ENCODE results near the gene PRKAA2.

- no peak for TF ChIP-seq KDM1A (IDR thresholded peaks at IDR 0.05; ENCODE audit: borderline replicate concordance)
- TF ChIP-seq MYC (IDR thresholded peaks at IDR 0.05; ENCODE audit: insufficient read depth, insufficient read length, insufficient replicate concordance, low read length, severe bottlenecking): no peak
- no peak for TF ChIP-seq CTCF (IDR thresholded peaks at IDR 0.05 in 2 of 3, conservative IDR thresholded peaks at IDR 0.05 in 1 of 3; ENCODE audit: control insufficient read depth in 2 of 3, extremely low read depth in 1 of 3, insufficient read depth in 1 of 3, low read depth in 3 of 3, low read length in 3 of 3)
- no peak for TF ChIP-seq BHLHE40 (IDR thresholded peaks at IDR 0.05; ENCODE audit: borderline replicate concordance in 1 of 2, low read depth in 2 of 2, low read length in 1 of 2)
- TF ChIP-seq POLR2AphosphoS5 (IDR thresholded peaks at IDR 0.05; ENCODE audit: low read length): no peak
- no peak for TF ChIP-seq FOXK2 (IDR thresholded peaks at IDR 0.05)
- TF ChIP-seq ATF3 (IDR thresholded peaks at IDR 0.05; ENCODE audit: borderline replicate concordance, extremely low read depth, low read depth, low read length): no peak
- no peak for TF ChIP-seq SP1 (IDR thresholded peaks at IDR 0.05; ENCODE audit: low read depth, low read length)
- TF ChIP-seq CREB1 (IDR thresholded peaks at IDR 0.05; ENCODE audit: low read depth): no peak
- no peak for TF ChIP-seq CHD1 (IDR thresholded peaks at IDR 0.05; ENCODE audit: low read depth, low read length)
- no peak for TF ChIP-seq RBBP5 (conservative IDR thresholded peaks at IDR 0.05)
- TF ChIP-seq EP300 (IDR thresholded peaks at IDR 0.05; ENCODE audit: borderline replicate concordance in 1 of 2, control insufficient read depth in 1 of 2, low read depth in 2 of 2, low read length in 2 of 2): no peak
Measured at GRCh38 chr1:56645677-56646305, 677 bp downstream of the PRKAA2 start.

Data from GM12878 (cell line).